GM21786 (cell line): Measurements from ENCODE around the gene SPEM1.

Experiments used
- ATAC-seq: cut with Tn5 transposase; IDR thresholded peaks from one replicate; pipeline ENCODE4 v1.9.1; 2021; ENCODE audit not compliant: unreplicated experiment

Gene SPEM1

GRCh38 chr17:7398612-7399011, 21.5 kb upstream of the SPEM1 start:
- ATAC-seq, result no peak

- no peak for ATAC-seq
Observed at GRCh38 chr17:7403043-7403726, 16.9 kb upstream of the SPEM1 start.

- no peak for ATAC-seq
Observed at GRCh38 chr17:7403727-7403976, 16.5 kb upstream of the SPEM1 start.

- ATAC-seq, result peak; percentile 94
Observed at GRCh38 chr17:7403977-7404736, 16.0 kb upstream of the SPEM1 start, which contains the start of gene TMEM256. Gene TMEM256, minus strand, starts transcription at chr17:7404097. Its CDS starts 13 bp downstream, at chr17:7404084.

- ATAC-seq, result no peak
Observed at GRCh38 chr17:7404737-7405349, 15.3 kb upstream of the SPEM1 start.

- ATAC-seq, result no peak
Observed at GRCh38 chr17:7405350-7406234, 14.5 kb upstream of the SPEM1 start.

- no peak for ATAC-seq
Observed at GRCh38 chr17:7406235-7406825, 13.8 kb upstream of the SPEM1 start.

- ATAC-seq, result no peak
Observed at GRCh38 chr17:7407082-7407481, 13.0 kb upstream of the SPEM1 start.

GRCh38 chr17:7407485-7408251, 12.5 kb upstream of the SPEM1 start, which contains the start of gene NLGN2:
Gene NLGN2, plus strand, starts transcription at chr17:7407845. Its CDS starts 411 bp downstream, at chr17:7408256.
- ATAC-seq, result no peak

GRCh38 chr17:7408252-7408727, 11.8 kb upstream of the SPEM1 start:
- no peak for ATAC-seq

GRCh38 chr17:7408863-7409262, 11.3 kb upstream of the SPEM1 start:
- no peak for ATAC-seq

GRCh38 chr17:7409716-7410115, 10.4 kb upstream of the SPEM1 start:
- ATAC-seq, result no peak

GRCh38 chr17:7410634-7411426, 9.3 kb upstream of the SPEM1 start:
- no peak for ATAC-seq

GRCh38 chr17:7411427-7411750, 8.7 kb upstream of the SPEM1 start:
- ATAC-seq, result no peak

- ATAC-seq, result no peak
Observed at GRCh38 chr17:7413346-7413985, 6.7 kb upstream of the SPEM1 start.

- ATAC-seq, result no peak
Observed at GRCh38 chr17:7414837-7415236, 5.3 kb upstream of the SPEM1 start.

- ATAC-seq, result no peak
Observed at GRCh38 chr17:7415784-7416183, 4.3 kb upstream of the SPEM1 start.

GRCh38 chr17:7416323-7416722, 3.8 kb upstream of the SPEM1 start:
- ATAC-seq, result no peak
